Measurements from ENCODE around the gene PCMTD2.
A peak's percentile ranks its signal among the peaks of the same experiment; 100 is the strongest.

PCMTD2 gene

GRCh38 chr20:64256282-64256935 is 861 bp downstream of the PCMTD2 start:
- DNase-seq (ENCODE audit: low read depth in 2 of 2) = no peak

- DNase-seq (ENCODE audit: low read depth in 2 of 2) = no peak
Observed at GRCh38 chr20:64257107-64257757, 1.7 kb downstream of the PCMTD2 start.

GRCh38 chr20:64258071-64258823 is 2.7 kb downstream of the PCMTD2 start:
- DNase-seq (ENCODE audit: low read depth in 2 of 2) = no peak

GRCh38 chr20:64260239-64260638 is 4.7 kb downstream of the PCMTD2 start:
- no peak for DNase-seq (ENCODE audit: low read depth in 2 of 2)

GRCh38 chr20:64261138-64261537 is 5.6 kb downstream of the PCMTD2 start:
- DNase-seq (ENCODE audit: low read depth in 2 of 2) = no peak

- no peak for DNase-seq (ENCODE audit: low read depth in 2 of 2)
Observed at GRCh38 chr20:64264091-64264490, 8.5 kb downstream of the PCMTD2 start.

- DNase-seq (ENCODE audit: low read depth in 2 of 2) = no peak
Observed at GRCh38 chr20:64265201-64265600, 9.7 kb downstream of the PCMTD2 start.

GRCh38 chr20:64266988-64267387 is 11.4 kb downstream of the PCMTD2 start:
- DNase-seq (ENCODE audit: low read depth in 2 of 2) = no peak

- DNase-seq (ENCODE audit: low read depth in 2 of 2) = no peak
Observed at GRCh38 chr20:64268174-64268573, 12.6 kb downstream of the PCMTD2 start.

- DNase-seq (ENCODE audit: low read depth in 2 of 2) = no peak
Observed at GRCh38 chr20:64269604-64270411, 14.3 kb downstream of the PCMTD2 start.

GRCh38 chr20:64271636-64272035 is 16.1 kb downstream of the PCMTD2 start:
- DNase-seq (ENCODE audit: low read depth in 2 of 2) = no peak

- DNase-seq (ENCODE audit: low read depth in 2 of 2) = no peak
Observed at GRCh38 chr20:64273109-64273508, 17.6 kb downstream of the PCMTD2 start.

GRCh38 chr20:64276817-64277216 is 21.3 kb downstream of the PCMTD2 start:
- no peak for DNase-seq (ENCODE audit: low read depth in 2 of 2)

GRCh38 chr20:64277571-64278316 is 22.2 kb downstream of the PCMTD2 start:
- no peak for DNase-seq (ENCODE audit: low read depth in 2 of 2)

GRCh38 chr20:64278317-64278681 is 22.8 kb downstream of the PCMTD2 start:
- no peak for DNase-seq (ENCODE audit: low read depth in 2 of 2)

- DNase-seq (ENCODE audit: low read depth in 2 of 2) = no peak
Observed at GRCh38 chr20:64279826-64280459, 24.4 kb downstream of the PCMTD2 start.

GRCh38 chr20:64280460-64280843 is 24.9 kb downstream of the PCMTD2 start:
- no peak for DNase-seq (ENCODE audit: low read depth in 2 of 2)

GRCh38 chr20:64283646-64284045 is 28.1 kb downstream of the PCMTD2 start:
- DNase-seq (ENCODE audit: low read depth in 2 of 2) = no peak

GRCh38 chr20:64285579-64286446 is 30.3 kb downstream of the PCMTD2 start:
- DNase-seq (ENCODE audit: low read depth in 2 of 2) = peak; percentile 18 to 35

All from stimulated activated CD8-positive, alpha-beta memory T cell treated with anti-CD3 and anti-CD28 coated beads, Interleukin-7, amount 100 ng/mL, for 1 hour (primary cell).